Skeletal muscle tissue (tissue), 4 donors: ENCODE results near the gene HELZ. TPM values are rescaled to one million over a fixed set of nuclear protein-coding genes. Genes with fewer than 3 reads are reported as not detected.

Experiments used
- H3K27ac ChIP-seq: one replicate; pipeline ENCODE4 v1.7.0; 2013; ENCODE audit warnings: mild to moderate bottlenecking, low read depth, low read length, inconsistent platforms
- H3K27me3 ChIP-seq, 3 donors: one replicate each; pipeline ENCODE4 v1.7.0; 2013; ENCODE audit warnings: low read length in 3 of 3; ENCODE audit not compliant: control insufficient read depth in 3 of 3, insufficient read depth in 3 of 3
- H3K36me3 ChIP-seq, 3 donors: one replicate each; pipeline ENCODE4 v1.7.0; 2013; ENCODE audit warnings: low read length in 3 of 3; ENCODE audit not compliant: control insufficient read depth in 3 of 3, insufficient read depth in 3 of 3
- H3K4me1 ChIP-seq, 3 donors: one replicate each; pipeline ENCODE4 v1.7.0; 2013; ENCODE audit warnings: low read length in 3 of 3, mild to moderate bottlenecking in 3 of 3; ENCODE audit not compliant: control insufficient read depth in 3 of 3, insufficient read depth in 3 of 3
- H3K4me3 ChIP-seq, 3 donors: one replicate each; pipeline ENCODE4 v1.7.0; 2013; ENCODE audit warnings: low read length in 3 of 3
- H3K9ac ChIP-seq, 3 donors: one replicate each; pipeline ENCODE4 v1.7.0; 2013; ENCODE audit warnings: low read length in 3 of 3, mild to moderate bottlenecking in 3 of 3, moderate library complexity in 2 of 3, low read depth in 1 of 3
- H3K9me3 ChIP-seq, 3 donors: one replicate each; pipeline ENCODE4 v1.7.0; 2013; ENCODE audit warnings: low read length in 3 of 3; ENCODE audit not compliant: control insufficient read depth in 3 of 3
- total RNA-seq: library from RNA; depleted of rRNA; stranded (reverse); fragments of >200 nt; gene quantifications from one replicate; pipeline ENCODE4 v1.2.3, GENCODE V29; 2014
- donor health status: Osteomylitis.

The HELZ gene
- total RNA-seq, 1 donor from 2014 or later: 53.8 TPM

- peaks cover 0 to 4% (median 0%) of the 10 kb centered on the region in 3 donors for H3K4me1 ChIP-seq
- H3K27ac ChIP-seq: no peak overlapping the region
- peaks cover 8 to 19% (median 11%) of the 10 kb centered on the region in 3 donors for H3K36me3 ChIP-seq
- H3K27me3 ChIP-seq: no peaks in the 10 kb centered on the region
- H3K9me3 ChIP-seq: no peaks in the 10 kb centered on the region
- no peak overlapping the region for H3K4me3 ChIP-seq
- no peak overlapping the region for H3K9ac ChIP-seq
Measured at GRCh38 chr17:67160791-67161190, 84.2 kb downstream of the HELZ start.

DNA sequence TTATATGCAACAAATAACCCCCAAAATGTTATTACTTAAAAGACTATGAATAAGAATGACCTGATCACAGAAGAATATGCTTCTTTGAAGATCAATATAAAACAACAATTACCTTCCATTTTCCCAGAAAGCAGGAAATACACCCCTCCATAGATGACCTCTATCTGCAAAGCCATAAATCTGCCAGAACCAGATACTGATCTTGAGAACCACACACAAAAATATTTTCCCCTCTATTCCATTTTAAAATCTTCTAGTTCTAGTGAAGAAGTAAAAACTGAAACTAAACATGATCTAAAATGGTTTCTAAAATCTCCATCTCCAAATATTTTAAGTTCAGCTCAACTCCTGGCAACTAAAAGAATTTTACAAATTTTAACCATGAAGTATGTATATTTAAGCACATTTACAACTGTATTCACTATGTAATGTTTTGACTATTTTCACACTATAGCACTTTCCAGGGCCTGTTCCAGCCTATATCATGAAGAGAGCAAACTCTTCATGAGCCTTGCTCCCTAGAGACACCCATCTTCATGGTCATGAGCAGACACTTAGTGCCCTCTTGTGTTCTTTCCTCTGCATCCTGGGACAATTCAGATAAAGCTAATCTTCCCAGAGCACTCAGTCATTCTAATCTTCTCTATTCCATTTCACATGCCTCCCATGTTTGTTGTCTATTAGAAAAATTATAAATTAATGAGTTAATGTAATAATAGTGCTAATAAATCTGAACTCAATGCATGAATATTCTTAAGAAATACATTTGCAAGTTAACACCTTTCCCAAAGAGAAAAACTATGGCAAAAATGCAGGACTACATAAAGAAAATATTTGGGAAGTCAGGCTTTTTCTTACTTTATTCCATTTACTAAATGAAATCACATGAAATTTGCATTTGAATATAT lies 87.0 kb downstream of the HELZ start:
- H3K9ac ChIP-seq: no peak overlapping the region
- no peaks in the 10 kb centered on the region for H3K9me3 ChIP-seq
- peaks cover 0 to 4% (median 0%) of the 10 kb centered on the region in 3 donors for H3K4me1 ChIP-seq
- no peak overlapping the region for H3K27ac ChIP-seq
- no peak overlapping the region for H3K4me3 ChIP-seq
- no peaks in the 10 kb centered on the region for H3K27me3 ChIP-seq
- peaks cover 2 to 10% (median 3%) of the 10 kb centered on the region in 3 donors for H3K36me3 ChIP-seq

DNA sequence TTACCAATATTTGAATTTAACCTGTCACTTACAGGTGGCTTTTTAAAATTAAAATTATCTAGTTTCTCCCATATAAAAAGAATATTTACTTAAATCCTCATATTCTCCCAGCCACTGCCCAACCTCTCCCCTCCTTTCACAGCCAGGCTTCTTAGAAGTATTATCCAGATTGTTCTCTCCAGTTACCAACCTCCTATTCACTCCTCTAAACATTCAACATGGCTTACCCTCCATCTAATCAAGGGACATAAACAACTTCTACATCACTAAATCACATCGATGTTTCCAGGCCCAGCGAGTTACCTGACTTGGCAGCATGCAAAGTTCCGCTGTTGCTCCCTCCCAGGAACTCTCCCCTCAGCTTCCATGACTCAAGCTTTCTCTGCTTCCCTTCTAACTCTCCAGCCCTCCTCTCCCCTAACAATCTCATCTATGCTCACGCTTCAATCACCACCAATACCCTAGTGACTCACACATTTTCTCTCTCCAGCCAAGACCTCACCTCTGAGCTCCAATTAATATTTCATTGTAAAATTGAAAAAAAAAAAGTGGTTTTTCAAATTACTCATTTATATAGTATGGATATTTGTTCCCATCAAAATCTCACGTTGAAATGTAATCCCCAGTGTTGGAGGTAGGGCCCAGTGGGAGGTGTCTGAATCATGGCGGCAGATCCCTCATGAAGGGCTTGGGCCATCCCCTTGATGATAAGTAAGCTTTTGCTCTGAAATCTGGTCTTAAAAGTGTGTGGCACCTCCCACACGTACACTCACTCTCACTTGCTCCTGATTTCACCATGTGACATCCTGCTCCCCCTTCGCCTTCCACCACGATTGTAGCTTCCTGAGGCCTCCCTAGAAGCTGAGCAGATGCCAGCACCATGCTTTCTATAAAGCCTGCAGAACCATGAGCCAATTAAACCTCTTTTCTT lies 88.5 kb downstream of the HELZ start:
- H3K9me3 ChIP-seq: no peaks in the 10 kb centered on the region
- no peak overlapping the region for H3K9ac ChIP-seq
- no peak overlapping the region for H3K4me3 ChIP-seq
- H3K36me3 ChIP-seq: peaks cover 3 to 13% (median 6%) of the 10 kb centered on the region in 3 donors
- no peak overlapping the region for H3K27ac ChIP-seq
- H3K4me1 ChIP-seq: peaks cover 0 to under 1% (median 0%) of the 10 kb centered on the region in 3 donors
- no peaks in the 10 kb centered on the region for H3K27me3 ChIP-seq

DNA sequence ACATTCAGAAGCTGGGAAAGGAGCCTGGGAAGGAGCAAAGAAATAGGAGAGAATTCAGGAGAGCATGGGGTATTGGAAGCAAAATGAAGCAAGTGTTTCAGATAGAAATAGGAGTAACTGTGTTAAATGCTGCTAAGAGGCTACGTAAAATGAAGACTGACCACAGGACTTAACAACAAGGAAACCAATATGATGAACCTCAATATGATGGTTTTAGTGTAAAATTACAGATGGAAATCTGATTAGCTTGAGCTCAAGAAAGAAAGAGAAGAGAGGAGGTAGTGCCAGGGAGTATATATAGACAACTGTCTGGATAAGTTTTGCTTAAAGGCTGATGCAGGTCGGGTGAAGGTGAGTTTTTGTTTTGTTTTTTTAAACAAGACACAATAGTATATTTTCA lies 92.2 kb downstream of the HELZ start:
- H3K4me1 ChIP-seq: no peaks in the 10 kb centered on the region
- H3K27me3 ChIP-seq: no peaks in the 10 kb centered on the region
- H3K4me3 ChIP-seq: no peak overlapping the region
- H3K9me3 ChIP-seq: no peaks in the 10 kb centered on the region
- H3K27ac ChIP-seq: no peak overlapping the region
- no peak overlapping the region for H3K9ac ChIP-seq
- H3K36me3 ChIP-seq: peaks cover 15 to 26% (median 24%) of the 10 kb centered on the region in 3 donors

DNA sequence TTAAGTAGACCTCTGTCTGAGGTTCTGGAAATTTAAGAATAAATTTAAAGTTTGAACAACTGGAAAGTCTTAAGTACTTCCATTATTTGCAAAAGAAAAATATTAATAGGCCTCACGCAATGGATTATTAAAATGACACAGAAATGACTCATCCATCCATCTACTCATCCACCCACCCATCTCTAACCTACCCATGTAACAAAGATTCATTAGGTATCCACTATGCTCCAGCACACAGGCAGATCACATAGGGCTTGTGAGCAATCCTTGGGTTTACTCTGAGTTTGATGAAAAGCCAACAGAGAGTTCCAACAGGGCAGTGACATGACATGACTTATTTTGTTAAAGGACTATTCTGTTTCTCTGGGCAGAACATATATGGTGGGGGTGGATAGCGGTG lies 93.3 kb downstream of the HELZ start:
- no peak overlapping the region for H3K27ac ChIP-seq
- no peaks in the 10 kb centered on the region for H3K27me3 ChIP-seq
- H3K36me3 ChIP-seq: peaks cover 18 to 31% (median 29%) of the 10 kb centered on the region in 3 donors
- H3K4me1 ChIP-seq: no peaks in the 10 kb centered on the region
- no peak overlapping the region for H3K4me3 ChIP-seq
- H3K9ac ChIP-seq: no peak overlapping the region
- no peaks in the 10 kb centered on the region for H3K9me3 ChIP-seq

DNA sequence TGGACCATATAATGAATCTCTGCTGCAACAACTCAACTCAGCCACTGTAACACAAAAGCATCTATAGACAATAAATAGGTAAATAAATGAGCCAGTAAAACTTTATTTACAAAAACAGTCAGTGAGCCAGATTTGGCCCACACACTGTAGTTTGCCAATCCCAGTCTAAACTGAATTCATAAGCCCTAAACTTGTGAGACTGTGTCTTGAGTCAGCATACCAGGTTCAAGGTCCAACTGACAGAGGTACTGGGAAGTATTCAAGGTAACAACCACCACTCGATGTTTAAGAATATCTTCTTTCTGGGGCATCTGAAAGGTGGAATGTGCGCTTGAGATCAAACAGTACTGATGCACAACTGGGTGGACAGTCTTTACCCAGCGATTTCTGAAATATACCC lies 94.2 kb downstream of the HELZ start:
- H3K27ac ChIP-seq: no peak overlapping the region
- H3K9ac ChIP-seq: no peak overlapping the region
- no peaks in the 10 kb centered on the region for H3K4me1 ChIP-seq
- peaks cover 23 to 38% (median 33%) of the 10 kb centered on the region in 3 donors for H3K36me3 ChIP-seq
- H3K27me3 ChIP-seq: no peaks in the 10 kb centered on the region
- H3K9me3 ChIP-seq: no peaks in the 10 kb centered on the region
- no peak overlapping the region for H3K4me3 ChIP-seq

GRCh38 chr17:67148352-67148751 lies 96.6 kb downstream of the HELZ start:
- Histone ChIP-seq H3K4me1 (no peaks in the 10 kb centered on the region), H3K36me3 (peaks cover 23 to 56% (median 51%) of the 10 kb centered on the region in 3 donors), H3K9me3 (no peaks in the 10 kb centered on the region), H3K4me3 (no peak overlapping the region), H3K27ac (no peak overlapping the region), H3K27me3 (no peaks in the 10 kb centered on the region), H3K9ac (no peak overlapping the region)

- Histone ChIP-seq H3K27ac (no peak overlapping the region), H3K4me3 (no peak overlapping the region), H3K9ac (no peak overlapping the region), H3K36me3 (peaks cover 15 to 57% (median 50%) of the 10 kb centered on the region in 3 donors), H3K4me1 (no peaks in the 10 kb centered on the region), H3K27me3 (no peaks in the 10 kb centered on the region), H3K9me3 (no peaks in the 10 kb centered on the region)
Measured at GRCh38 chr17:67145183-67145805, 99.7 kb downstream of the HELZ start.

DNA sequence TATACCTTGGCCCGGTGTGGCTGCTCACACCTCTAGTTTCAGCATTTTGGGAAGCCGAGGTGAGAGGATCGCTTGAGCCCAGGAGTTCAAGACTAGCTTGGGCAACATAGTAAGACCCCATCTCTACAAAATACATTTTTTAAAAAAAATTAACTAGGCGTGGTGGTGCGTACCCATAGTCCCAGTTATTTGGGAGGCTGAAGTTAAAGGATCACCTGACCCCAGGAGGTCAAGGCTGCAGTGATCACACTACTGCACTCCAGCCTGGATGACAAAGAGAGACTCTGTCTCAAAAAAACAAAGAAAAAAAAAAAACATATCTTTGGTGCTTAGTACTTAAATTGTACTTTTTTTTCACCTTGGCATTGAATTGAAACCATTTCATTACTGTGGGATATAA lies 101.7 kb downstream of the HELZ start:
- Histone ChIP-seq H3K9ac (no peak overlapping the region), H3K9me3 (no peaks in the 10 kb centered on the region), H3K36me3 (peaks cover 19 to 56% (median 37%) of the 10 kb centered on the region in 3 donors), H3K27ac (no peak overlapping the region), H3K4me3 (no peak overlapping the region), H3K27me3 (no peaks in the 10 kb centered on the region), H3K4me1 (no peaks in the 10 kb centered on the region)
